DND-41 (cell line): Measurements from ENCODE around the gene LRRC14B.

Experiments used
- ATAC-seq: fragments of 200-7000 bp; cut with Tn5 transposase; 3 replicates; pipeline ENCODE4 v1.9.1; 2021; ENCODE audit warnings: low read depth; ENCODE audit not compliant: insufficient read depth
- DNase-seq: peaks from one replicate; pipeline ENCODE4 v3.0.0-alpha.2; 2020
- H2AFZ ChIP-seq: 2 replicates; pipeline ENCODE4 v1.6.0; 2012; ENCODE audit warnings: low read depth, low read length
- H3K27ac ChIP-seq: 2 replicates; pipeline ENCODE4 v1.5.1; 2012; ENCODE audit warnings: low read length, inconsistent platforms
- H3K27me3 ChIP-seq: fragments of 200-600 bp; sonication (generic); 2 replicates; pipeline ENCODE4 v1.6.0; 2012; ENCODE audit warnings: low read length, mild to moderate bottlenecking, inconsistent platforms; ENCODE audit not compliant: insufficient read depth, poor library complexity
- H3K36me3 ChIP-seq: 2 replicates; pipeline ENCODE4 v1.5.1; 2012; ENCODE audit warnings: low read length, inconsistent platforms; ENCODE audit not compliant: insufficient read depth
- H3K4me1 ChIP-seq: 2 replicates; pipeline ENCODE4 v1.5.1; 2012; ENCODE audit warnings: mild to moderate bottlenecking, low read length; ENCODE audit not compliant: insufficient read depth
- H3K4me2 ChIP-seq: 2 replicates; pipeline ENCODE4 v1.6.0; 2012; ENCODE audit warnings: mild to moderate bottlenecking, moderate library complexity, low read length, inconsistent platforms; ENCODE audit not compliant: insufficient read depth
- H3K4me3 ChIP-seq, 2 experiments: fragments of 200-600 bp in 1 of 2; shearing (Covaris generic) in 1 of 2; 2 replicates each; pipeline ENCODE4 v1.5.1; 2012 to 2016; ENCODE audit warnings: inconsistent platforms in 2 of 2, low read length in 2 of 2, mild to moderate bottlenecking in 2 of 2, low read depth in 1 of 2, moderate library complexity in 1 of 2
- H3K79me2 ChIP-seq: 2 replicates; pipeline ENCODE4 v1.6.0; 2012; ENCODE audit warnings: low read length, inconsistent platforms; ENCODE audit not compliant: insufficient read depth
- H3K9ac ChIP-seq: 2 replicates; pipeline ENCODE4 v1.6.0; 2012; ENCODE audit warnings: low read depth, mild to moderate bottlenecking, inconsistent platforms, low read length, moderate library complexity
- H3K9me3 ChIP-seq: 2 replicates; pipeline ENCODE4 v1.5.1; 2012; ENCODE audit warnings: low read length, moderate library complexity, mild to moderate bottlenecking, inconsistent platforms; ENCODE audit not compliant: insufficient read depth, severe bottlenecking
- H4K20me1 ChIP-seq: 2 replicates; pipeline ENCODE4 v1.6.0; 2012; ENCODE audit warnings: low read length; ENCODE audit not compliant: insufficient read depth
- EZH2 ChIP-seq: IDR thresholded peaks from 3 replicates; pipeline ENCODE4 v1.6.1; 2012; ENCODE audit warnings: borderline replicate concordance, low read depth, mild to moderate bottlenecking, moderate library complexity, low read length, inconsistent platforms; ENCODE audit not compliant: severe bottlenecking
- TF ChIP-seq, protein P1 (sequence below): IDR thresholded peaks from 2 replicates; pipeline ENCODE4 v1.5.1; 2012; ENCODE audit warnings: borderline replicate concordance, low read length, moderate library complexity, mild to moderate bottlenecking; ENCODE audit not compliant: poor library complexity, severe bottlenecking; ENCODE audit errors: extremely low read depth

Gene LRRC14B

DNA sequence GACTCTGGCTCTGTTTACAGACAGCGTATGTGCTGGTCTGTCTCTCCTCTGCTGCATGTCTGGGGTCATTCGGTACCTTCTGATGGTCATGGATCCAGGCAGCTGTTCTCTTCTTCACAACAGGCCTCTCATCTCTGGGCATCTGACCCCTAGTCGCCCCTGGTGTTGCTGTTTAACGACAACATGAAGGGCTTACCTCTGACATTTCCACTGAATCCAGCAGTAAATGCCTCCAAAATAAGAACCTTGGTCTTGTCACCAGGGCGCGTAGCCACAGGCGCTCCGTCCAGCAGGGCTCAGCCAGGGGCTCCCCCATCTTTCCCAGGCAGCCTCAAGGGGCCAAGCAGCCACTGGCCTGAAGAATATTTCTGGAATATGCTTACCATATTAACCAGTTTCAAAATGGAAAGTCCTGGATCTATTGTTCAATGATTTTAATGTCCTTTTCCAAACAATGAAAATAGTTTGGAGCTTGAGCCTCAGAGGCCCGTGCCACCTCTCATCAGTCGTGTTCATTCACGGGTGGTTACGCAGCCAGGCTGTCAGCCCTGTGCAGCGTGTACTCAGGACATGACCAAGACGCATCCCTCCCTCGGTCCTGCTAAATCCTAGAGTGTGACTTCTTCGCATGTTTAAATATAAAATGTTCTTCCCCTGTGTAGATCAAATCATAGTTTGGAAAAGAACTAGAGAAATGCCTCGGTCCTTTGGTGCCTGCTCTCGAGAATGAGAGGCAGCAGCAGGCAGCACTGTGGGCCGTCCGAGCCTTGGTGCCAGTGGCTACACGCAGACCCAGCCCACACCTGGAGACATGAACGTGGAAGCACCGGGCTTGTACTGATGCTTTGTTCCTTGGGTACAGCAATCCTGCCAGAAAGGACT lies 30.1 kb upstream of the LRRC14B start:
- Histone ChIP-seq H2AFZ (no peak overlapping the region), H4K20me1 (no peaks in the 10 kb centered on the region; the same call in 1 of the 2 replicates), H3K4me2 (no peak overlapping the region), H3K36me3 (no peaks in the 10 kb centered on the region), H3K4me3 (no peak overlapping the region), H3K27ac (no peak overlapping the region), H3K4me1 (no peaks in the 10 kb centered on the region), H3K9me3 (no peaks in the 10 kb centered on the region), H3K27me3 (no peaks in the 10 kb centered on the region), H3K79me2 (no peaks in the 10 kb centered on the region), H3K9ac (no peak overlapping the region)
- no peak for TF ChIP-seq EZH2
- TF ChIP-seq, protein P1, sequence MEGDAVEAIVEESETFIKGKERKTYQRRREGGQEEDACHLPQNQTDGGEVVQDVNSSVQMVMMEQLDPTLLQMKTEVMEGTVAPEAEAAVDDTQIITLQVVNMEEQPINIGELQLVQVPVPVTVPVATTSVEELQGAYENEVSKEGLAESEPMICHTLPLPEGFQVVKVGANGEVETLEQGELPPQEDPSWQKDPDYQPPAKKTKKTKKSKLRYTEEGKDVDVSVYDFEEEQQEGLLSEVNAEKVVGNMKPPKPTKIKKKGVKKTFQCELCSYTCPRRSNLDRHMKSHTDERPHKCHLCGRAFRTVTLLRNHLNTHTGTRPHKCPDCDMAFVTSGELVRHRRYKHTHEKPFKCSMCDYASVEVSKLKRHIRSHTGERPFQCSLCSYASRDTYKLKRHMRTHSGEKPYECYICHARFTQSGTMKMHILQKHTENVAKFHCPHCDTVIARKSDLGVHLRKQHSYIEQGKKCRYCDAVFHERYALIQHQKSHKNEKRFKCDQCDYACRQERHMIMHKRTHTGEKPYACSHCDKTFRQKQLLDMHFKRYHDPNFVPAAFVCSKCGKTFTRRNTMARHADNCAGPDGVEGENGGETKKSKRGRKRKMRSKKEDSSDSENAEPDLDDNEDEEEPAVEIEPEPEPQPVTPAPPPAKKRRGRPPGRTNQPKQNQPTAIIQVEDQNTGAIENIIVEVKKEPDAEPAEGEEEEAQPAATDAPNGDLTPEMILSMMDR, result no peak
- no peak for ATAC-seq
- DNase-seq, result no peak

DNA sequence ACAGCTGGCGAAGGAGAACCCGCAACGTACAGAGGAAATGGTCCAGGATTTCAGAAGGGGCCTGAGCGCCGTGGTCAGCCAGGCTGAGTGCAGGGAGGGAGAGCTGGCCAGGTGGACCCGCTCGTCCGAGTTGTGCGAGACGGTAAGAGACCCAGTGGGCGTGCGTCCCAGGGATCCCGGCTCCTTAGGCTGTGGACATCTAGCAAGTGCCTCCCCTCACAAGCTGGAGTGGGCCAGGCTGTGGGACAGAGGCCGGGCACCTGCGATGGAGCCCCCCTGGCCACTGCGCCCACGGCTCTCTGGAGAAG lies 29.5 kb upstream of the LRRC14B start:
- Histone ChIP-seq H3K9ac (no peak overlapping the region), H3K4me1 (no peaks in the 10 kb centered on the region), H4K20me1 (no peaks in the 10 kb centered on the region; the same call in 1 of the 2 replicates), H3K27ac (no peak overlapping the region), H3K36me3 (no peaks in the 10 kb centered on the region), H2AFZ (no peak overlapping the region), H3K9me3 (no peaks in the 10 kb centered on the region), H3K27me3 (no peaks in the 10 kb centered on the region), H3K4me2 (no peak overlapping the region), H3K79me2 (no peaks in the 10 kb centered on the region), H3K4me3 (no peak overlapping the region)
- no peak for ATAC-seq
- no peak for DNase-seq
- TF ChIP-seq, protein P1, result no peak
- TF ChIP-seq EZH2, result no peak

DNA sequence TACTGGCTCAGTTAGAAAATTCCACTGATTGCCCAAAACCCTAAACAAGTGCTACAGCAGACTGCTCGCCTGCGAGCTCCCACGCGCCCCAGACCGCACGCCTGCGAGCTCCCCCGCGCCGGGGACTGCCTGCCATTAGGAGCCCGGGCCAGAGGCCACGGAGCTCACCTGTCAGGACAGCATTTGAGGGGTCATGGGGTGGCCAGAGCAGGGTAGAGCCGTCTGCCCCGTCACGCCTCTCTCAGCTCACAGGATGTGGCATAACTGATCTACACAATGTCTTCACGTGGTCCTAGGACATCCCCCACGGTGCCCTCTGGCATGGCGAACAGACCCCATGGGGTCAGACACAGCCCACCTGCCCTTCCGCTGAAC lies 29.1 kb upstream of the LRRC14B start:
- TF ChIP-seq EZH2, result no peak
- TF ChIP-seq, protein P1, result no peak
- Histone ChIP-seq H3K27me3 (no peaks in the 10 kb centered on the region), H3K4me1 (no peaks in the 10 kb centered on the region), H3K4me2 (no peak overlapping the region), H3K79me2 (no peaks in the 10 kb centered on the region), H2AFZ (no peak overlapping the region), H3K4me3 (no peak overlapping the region), H3K27ac (no peak overlapping the region), H4K20me1 (no peaks in the 10 kb centered on the region; the same call in 1 of the 2 replicates), H3K9ac (no peak overlapping the region), H3K9me3 (no peaks in the 10 kb centered on the region), H3K36me3 (no peaks in the 10 kb centered on the region)
- ATAC-seq (no peak), DNase-seq (no peak)
